Nephron (organoid): ENCODE results near the gene NECAB2.

Experiments
- H3K27ac Mint-ChIP-seq, 3 experiments: 2 replicates each; pipeline ENCODE4 v1.8.0; 2020; ENCODE audit warnings: mixed read lengths in 3 of 3, mild to moderate bottlenecking in 2 of 3, moderate library complexity in 1 of 3
- H3K27me3 Mint-ChIP-seq: 2 replicates; pipeline ENCODE4 v1.8.0; 2021; ENCODE audit warnings: low read depth, mild to moderate bottlenecking, moderate library complexity, mixed read lengths
- H3K36me3 Mint-ChIP-seq: 2 replicates; pipeline ENCODE4 v1.8.0; 2020; ENCODE audit warnings: low read depth, mixed read lengths
- H3K4me1 Mint-ChIP-seq: 2 replicates; pipeline ENCODE4 v1.8.0; 2020; ENCODE audit warnings: mixed read lengths
- H3K4me3 Mint-ChIP-seq, 3 experiments: 2 replicates each; pipeline ENCODE4 v1.8.0; 2020; ENCODE audit warnings: mild to moderate bottlenecking in 3 of 3, mixed read lengths in 3 of 3, moderate library complexity in 2 of 3
- H3K9me3 Mint-ChIP-seq: 2 replicates; pipeline ENCODE4 v1.8.0; 2020; ENCODE audit warnings: mixed read lengths
- CTCF ChIP-seq, 3 experiments: fragments of 200-600 bp; sonication (generic); IDR thresholded peaks; one replicate each; pipeline ENCODE4 v1.5.0; 2021; ENCODE audit warnings: antibody characterized with exemption in 3 of 3; ENCODE audit not compliant: unreplicated experiment in 3 of 3

The NECAB2 gene

DNA sequence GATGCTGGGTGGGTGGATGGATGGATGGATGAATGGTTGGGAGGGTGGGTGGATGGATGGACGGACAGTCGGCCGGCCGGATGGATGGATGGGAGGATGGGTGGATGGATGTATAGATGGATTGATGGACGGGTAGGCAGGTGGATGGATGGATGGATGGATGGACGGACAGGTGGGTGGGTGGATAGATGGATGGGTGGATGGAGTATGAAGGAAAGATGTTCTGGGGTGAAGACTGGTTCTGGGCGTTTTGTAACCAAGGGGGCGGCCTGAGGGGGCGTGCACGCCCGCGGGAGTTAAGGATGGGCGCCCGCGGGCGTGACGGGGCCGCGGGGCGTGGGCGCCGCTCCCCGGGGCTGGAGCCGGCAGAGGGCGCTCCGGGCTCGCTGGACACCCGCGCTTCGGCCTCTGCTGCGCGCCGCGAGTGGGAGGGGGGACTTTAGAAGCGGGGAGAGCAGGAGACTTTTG, at the start of gene NECAB2:
Gene NECAB2 (plus strand): TSS at position 407 of the 468 bp plus-strand sequence. CDS start 405 bp downstream, outside the sequence.
- Mint-ChIP-seq H3K4me3 (peak within 1 kb of the TSS; percentile 80 to 85 (median 85)), H3K27ac (peak within 1 kb of the TSS in 1 of 3 experiments; percentile 48), H3K9me3 (no peaks in the 10 kb centered on the region), H3K27me3 (peaks cover 35% of the 10 kb centered on the region), H3K4me1 (no peaks in the 10 kb centered on the region), H3K36me3 (no peaks in the 10 kb centered on the region)
- peak; percentile 68 to 76 (median 71) for TF ChIP-seq CTCF (IDR thresholded peaks at IDR 0.05; ENCODE audit: unreplicated experiment in 3 of 3)

DNA sequence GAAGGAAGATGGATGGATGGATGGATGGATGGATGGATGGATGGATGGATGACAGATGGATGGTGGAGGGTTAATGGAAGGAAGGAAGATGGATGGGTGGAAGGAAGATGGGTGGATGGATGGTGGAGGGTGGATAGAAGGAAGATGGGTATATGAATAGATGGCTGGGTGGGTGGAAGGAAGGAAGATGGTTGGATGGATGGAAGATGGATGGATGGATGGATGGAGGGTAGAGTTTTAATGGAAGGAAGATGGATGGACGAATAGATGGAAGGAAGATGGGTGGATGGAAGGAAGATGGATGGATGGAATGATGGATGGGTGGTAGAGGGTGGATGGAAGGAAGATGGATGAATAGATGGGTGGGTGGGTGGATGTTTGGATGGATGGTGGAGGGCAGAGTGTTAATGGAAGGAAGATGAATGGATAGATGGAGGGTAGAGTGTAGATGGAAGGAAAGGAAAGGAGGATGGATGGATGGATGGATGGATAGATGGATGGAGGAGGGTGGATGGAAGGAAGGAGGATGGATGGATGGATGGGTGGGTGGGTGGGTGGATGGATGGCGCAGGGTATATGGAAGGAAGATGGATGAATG, 47.1 kb upstream of the NECAB2 start:
- Mint-ChIP-seq H3K4me3 (no peak overlapping the region), H3K36me3 (peaks cover 53% of the 10 kb centered on the region), H3K27ac (no peak overlapping the region), H3K27me3 (no peaks in the 10 kb centered on the region), H3K4me1 (no peaks in the 10 kb centered on the region), H3K9me3 (peaks cover 1% of the 10 kb centered on the region)
- TF ChIP-seq CTCF (IDR thresholded peaks at IDR 0.05; ENCODE audit: unreplicated experiment in 3 of 3) = no peak

DNA sequence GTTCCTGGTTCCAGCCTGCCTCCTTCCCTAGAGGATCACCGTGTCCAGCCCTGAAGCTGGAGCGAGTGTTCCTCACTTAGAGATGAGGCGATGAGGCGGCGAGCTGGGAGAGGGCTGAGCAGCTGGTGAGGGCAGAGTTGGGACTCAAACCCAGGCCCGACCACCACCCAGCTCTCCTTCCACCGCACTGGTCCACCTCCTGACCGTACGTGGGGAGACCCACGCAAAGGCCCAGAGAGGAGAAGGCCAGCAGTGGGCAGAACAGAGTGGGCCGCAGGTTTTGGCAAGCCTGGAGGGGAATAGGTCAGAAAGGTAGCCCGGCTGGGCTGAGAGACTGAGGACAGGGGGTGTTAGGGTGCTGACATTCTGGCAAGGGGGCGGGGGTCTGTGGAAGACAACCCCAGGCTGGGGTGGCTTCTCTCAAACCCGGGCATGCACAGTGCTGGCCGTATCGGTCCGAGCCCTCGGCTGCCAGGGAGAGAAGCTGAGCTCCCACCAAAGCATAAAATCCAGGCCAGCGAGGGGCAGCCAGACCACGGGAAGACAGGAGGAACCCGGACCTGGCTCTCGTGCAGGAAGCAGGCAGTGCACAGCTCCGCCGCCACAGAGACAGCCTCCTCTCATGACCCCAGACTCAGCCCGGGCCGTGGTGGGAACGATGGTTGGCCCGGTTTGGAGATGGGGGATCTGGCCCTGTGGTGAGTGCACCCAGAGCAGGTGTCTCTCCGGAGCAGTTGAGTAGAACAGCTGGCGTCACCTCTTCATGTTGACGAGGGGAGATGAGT, 44.3 kb upstream of the NECAB2 start:
- peaks cover 27% of the 10 kb centered on the region for H3K36me3 Mint-ChIP-seq
- TF ChIP-seq CTCF (IDR thresholded peaks at IDR 0.05; ENCODE audit: unreplicated experiment in 3 of 3) = no peak
- H3K27me3 Mint-ChIP-seq = no peaks in the 10 kb centered on the region
- peaks cover 9% of the 10 kb centered on the region for H3K4me1 Mint-ChIP-seq
- no peak overlapping the region for H3K27ac Mint-ChIP-seq
- no peaks in the 10 kb centered on the region for H3K9me3 Mint-ChIP-seq
- no peak overlapping the region for H3K4me3 Mint-ChIP-seq

DNA sequence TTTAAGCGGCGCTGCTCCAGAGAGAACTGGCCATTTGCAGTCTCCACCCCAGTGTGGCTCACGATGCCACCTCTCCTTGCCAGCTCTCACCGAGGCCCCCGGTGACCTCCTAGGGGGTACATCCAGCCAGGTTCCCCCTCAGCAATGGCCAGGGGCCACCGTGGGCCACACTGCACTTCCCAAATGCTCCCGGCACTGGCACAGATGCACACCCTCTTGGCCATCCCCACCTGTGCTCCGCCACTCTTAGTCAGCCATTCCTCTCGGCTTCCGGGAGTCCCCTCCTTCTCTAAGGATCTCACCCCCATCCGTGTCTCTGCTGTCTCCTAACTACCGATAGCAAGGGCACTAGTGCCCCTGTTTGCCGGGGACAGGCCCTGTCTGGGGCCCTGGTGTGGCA, 43.4 kb upstream of the NECAB2 start:
- Mint-ChIP-seq H3K9me3 (no peaks in the 10 kb centered on the region), H3K4me1 (peaks cover 10% of the 10 kb centered on the region), H3K4me3 (no peak overlapping the region), H3K27me3 (no peaks in the 10 kb centered on the region), H3K27ac (no peak overlapping the region), H3K36me3 (peaks cover 18% of the 10 kb centered on the region)
- no peak for TF ChIP-seq CTCF (IDR thresholded peaks at IDR 0.05; ENCODE audit: unreplicated experiment in 3 of 3)

DNA sequence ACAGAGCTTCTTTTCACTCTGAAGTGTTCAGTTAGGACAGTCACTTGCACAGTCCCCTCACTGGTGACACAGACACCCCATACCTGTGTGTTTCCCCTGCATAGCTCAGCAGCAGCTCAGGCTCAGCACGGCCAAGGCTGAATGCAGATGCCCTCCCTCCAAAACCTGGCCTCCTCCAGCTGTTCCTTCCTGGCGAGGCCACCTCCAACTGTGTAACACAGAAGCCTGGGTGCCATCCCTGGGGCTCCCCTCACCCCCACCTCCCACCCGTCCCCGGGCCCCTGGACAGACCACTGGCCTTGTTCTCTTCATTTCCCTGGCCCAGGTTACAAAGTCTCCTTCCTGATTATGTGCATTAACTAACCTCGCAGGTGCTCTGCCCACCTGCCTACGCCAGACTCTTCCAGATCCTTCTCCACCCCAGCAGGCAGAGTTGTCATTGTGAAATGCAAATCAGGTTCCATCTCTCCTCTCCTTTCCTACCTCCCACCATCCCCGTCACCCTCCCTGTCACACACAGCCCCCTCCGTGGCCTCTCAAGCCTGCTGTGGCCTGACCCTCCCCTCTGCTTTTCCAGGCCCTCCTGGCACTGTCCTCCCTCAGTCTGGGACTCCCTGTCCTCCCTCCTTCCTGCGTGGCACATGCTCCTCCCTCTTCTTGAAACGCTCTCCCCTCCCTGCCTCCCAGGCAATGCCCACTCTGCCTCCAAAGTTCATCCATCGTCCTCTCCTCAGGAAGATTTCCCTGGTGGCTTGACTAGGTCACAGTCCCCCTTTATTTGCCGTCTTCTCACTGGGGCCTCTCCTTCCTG, 42.7 kb upstream of the NECAB2 start:
- H3K36me3 Mint-ChIP-seq = peaks cover 14% of the 10 kb centered on the region
- TF ChIP-seq CTCF (IDR thresholded peaks at IDR 0.05; ENCODE audit: unreplicated experiment in 3 of 3) = no peak
- H3K27me3 Mint-ChIP-seq = no peaks in the 10 kb centered on the region
- H3K4me3 Mint-ChIP-seq = no peak overlapping the region
- H3K27ac Mint-ChIP-seq = no peak overlapping the region
- peaks cover 12% of the 10 kb centered on the region for H3K4me1 Mint-ChIP-seq
- no peaks in the 10 kb centered on the region for H3K9me3 Mint-ChIP-seq
